ENCODE results near the gene PAX5. TPM values are rescaled to one million over a fixed set of nuclear protein-coding genes. Genes with fewer than 3 reads are reported as not detected.

Gene PAX5
- total RNA-seq, 1 donor from 2014 or later = 0.18 TPM

DNA sequence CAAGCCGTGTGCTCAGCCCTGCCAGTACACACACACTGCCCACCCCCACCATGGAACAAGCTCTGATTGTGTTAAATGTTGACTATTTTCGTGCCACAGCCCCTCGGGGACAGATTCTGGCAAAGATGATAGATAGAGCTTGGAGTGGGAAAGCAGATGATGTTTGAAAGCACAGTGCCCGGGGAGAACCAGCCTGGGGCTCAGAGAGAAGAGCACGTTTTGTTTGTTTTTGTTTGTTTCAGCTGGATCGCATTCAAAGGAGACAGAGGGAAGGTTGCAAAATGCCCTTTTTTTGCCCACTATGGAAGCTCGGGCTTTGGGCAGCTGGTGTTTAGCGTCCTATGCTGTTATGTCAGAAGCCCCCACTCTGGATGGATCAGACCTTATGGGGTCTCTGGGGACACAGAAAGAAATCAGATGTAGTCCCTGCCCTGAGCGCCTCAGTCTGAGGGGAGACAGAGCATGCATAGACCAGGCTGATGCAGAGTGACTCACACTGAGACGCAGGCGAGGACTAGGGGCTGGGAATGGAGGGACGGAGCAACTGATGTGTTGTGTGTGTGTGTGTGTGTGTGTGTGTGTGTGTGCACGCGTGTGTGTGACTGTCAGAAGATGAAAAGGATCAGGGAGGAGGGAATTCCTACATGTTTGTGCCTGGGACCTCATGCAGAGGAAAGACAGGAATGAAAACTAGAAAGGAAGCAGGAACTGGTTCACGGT lies 231.7 kb downstream of the PAX5 start:
- intact Hi-C loops (cut with DNase I) = no loop called here
- H3K4me1 ChIP-seq = no peaks in the 10 kb centered on the region
- H3K27me3 ChIP-seq (ENCODE audit: low read depth) = peaks cover 25% of the 10 kb centered on the region
- TF ChIP-seq, protein P1, sequence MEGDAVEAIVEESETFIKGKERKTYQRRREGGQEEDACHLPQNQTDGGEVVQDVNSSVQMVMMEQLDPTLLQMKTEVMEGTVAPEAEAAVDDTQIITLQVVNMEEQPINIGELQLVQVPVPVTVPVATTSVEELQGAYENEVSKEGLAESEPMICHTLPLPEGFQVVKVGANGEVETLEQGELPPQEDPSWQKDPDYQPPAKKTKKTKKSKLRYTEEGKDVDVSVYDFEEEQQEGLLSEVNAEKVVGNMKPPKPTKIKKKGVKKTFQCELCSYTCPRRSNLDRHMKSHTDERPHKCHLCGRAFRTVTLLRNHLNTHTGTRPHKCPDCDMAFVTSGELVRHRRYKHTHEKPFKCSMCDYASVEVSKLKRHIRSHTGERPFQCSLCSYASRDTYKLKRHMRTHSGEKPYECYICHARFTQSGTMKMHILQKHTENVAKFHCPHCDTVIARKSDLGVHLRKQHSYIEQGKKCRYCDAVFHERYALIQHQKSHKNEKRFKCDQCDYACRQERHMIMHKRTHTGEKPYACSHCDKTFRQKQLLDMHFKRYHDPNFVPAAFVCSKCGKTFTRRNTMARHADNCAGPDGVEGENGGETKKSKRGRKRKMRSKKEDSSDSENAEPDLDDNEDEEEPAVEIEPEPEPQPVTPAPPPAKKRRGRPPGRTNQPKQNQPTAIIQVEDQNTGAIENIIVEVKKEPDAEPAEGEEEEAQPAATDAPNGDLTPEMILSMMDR (IDR thresholded peaks at IDR 0.05) = no peak
- H3K36me3 ChIP-seq = no peaks in the 10 kb centered on the region
- DNase-seq (no peak), ATAC-seq (no peak)
- no peak overlapping the region for H3K27ac ChIP-seq
- no peaks in the 10 kb centered on the region for H3K9me3 ChIP-seq
- H3K4me3 ChIP-seq = no peak overlapping the region

DNA sequence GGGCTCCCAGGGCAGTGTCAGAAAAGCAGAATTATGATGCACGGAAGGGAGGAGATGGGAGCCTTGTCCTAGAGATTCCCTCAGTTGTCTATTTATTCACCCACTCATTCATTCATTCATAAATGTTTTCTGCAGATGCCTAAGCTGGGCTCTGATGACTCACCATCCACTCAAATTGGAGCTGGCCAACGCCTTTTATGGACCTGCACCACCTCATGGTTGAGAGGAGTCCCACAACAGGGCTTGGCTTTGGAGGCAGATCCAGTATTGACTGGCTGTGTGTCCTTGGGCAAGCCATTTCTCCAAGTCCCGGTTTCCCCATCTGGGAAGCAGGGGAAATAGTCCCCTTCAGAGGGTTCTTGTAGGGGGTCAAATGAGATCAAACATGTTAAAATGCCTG lies 233.6 kb downstream of the PAX5 start:
- TF ChIP-seq, protein P1 (IDR thresholded peaks at IDR 0.05) = no peak
- ATAC-seq = no peak
- no peak overlapping the region for H3K27ac ChIP-seq
- H3K36me3 ChIP-seq = no peaks in the 10 kb centered on the region
- H3K9me3 ChIP-seq = no peaks in the 10 kb centered on the region
- no peak for DNase-seq
- no peak overlapping the region for H3K4me3 ChIP-seq
- intact Hi-C loops (cut with DNase I) = no loop called here
- no peaks in the 10 kb centered on the region for H3K4me1 ChIP-seq
- H3K27me3 ChIP-seq (ENCODE audit: low read depth) = peaks cover 25% of the 10 kb centered on the region

DNA sequence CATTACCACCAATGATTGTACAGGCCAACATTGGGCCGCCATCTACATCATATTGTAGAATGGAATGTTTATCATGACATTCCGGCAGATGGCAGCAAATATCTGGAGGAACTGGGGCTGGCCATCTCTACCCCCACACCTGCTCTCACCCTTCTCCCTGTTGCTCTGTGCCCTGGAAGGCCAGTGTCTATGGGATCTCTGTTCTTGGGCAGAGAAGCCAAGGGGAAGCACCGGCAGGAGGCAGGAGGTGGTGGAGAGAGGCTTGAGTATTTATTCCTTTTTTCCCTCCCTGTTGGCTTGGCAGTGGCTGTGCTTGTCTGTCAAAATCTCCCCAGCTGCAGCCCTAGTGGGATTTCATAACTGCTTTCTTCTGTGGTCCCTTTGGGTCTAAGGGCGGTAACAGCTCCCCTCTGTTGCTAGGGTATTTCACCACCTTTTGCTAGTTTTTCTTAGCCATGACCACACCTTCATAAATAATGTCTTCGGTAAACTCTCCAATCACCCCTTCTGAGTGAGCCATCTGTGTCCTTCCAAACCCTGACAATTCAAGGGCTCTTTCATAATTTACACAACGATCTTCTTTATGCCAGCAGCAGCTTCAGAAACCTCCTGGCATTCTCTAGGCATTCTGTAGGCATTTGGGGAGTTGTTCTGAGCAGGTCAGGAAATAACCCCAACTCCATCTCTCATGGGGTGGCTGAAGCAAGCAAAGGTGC lies 235.6 kb downstream of the PAX5 start:
- no peak for DNase-seq
- intact Hi-C loops (cut with DNase I) = no loop called here

DNA sequence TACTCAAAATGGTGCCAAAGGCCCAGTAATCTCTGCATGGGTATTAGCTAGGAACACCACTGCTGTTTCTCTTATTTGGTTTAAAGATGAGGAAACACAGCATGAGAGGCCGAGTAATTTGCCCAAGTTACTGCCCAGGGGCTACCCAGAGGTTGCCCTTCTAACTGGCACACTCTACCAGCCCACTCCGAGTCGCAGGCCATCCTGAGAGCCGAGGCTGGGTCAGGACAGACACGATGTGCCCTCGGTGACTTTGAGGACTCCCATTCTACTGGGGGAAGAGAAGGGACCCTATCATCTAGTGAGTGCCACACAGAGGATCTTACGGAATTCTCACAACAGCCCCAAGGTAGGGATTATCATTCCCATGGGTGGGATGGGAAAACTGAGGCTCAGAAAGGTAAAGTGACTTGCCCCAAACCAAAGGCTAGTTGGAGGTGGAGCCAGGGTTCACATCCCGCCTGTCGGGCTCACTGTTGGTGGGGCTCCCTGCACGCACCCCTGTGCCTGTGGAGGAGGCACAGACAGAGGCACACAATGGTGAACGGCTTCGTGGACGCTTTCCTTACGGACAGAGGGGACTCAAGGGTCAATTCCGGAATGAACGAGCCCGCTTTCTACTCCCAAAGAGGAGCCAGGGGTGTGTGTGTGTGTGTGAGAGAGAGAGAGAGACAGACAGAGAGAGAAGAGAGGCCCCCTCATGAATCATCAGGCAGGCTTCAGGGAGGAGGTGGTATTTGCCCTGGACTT lies 236.4 kb downstream of the PAX5 start:
- ATAC-seq (no peak), DNase-seq (no peak)
- Histone ChIP-seq H3K9me3 (peaks cover 10% of the 10 kb centered on the region), H3K27me3 (ENCODE audit: low read depth) (peaks cover 16% of the 10 kb centered on the region), H3K27ac (no peak overlapping the region), H3K4me3 (no peak overlapping the region), H3K4me1 (no peaks in the 10 kb centered on the region), H3K36me3 (no peaks in the 10 kb centered on the region)
- TF ChIP-seq, protein P1 (IDR thresholded peaks at IDR 0.05) = no peak
- intact Hi-C loops (cut with DNase I) = no loop called here

More for the DNA sequence above, 235.6 kb downstream of the PAX5 start:
- Histone ChIP-seq H3K9me3 (peaks cover 5% of the 10 kb centered on the region), H3K27ac (no peak overlapping the region), H3K4me3 (no peak overlapping the region), H3K36me3 (no peaks in the 10 kb centered on the region), H3K4me1 (no peaks in the 10 kb centered on the region), H3K27me3 (ENCODE audit: low read depth) (peaks cover 24% of the 10 kb centered on the region)
- TF ChIP-seq, protein P1 (IDR thresholded peaks at IDR 0.05) = no peak
- ATAC-seq = no peak

DNA sequence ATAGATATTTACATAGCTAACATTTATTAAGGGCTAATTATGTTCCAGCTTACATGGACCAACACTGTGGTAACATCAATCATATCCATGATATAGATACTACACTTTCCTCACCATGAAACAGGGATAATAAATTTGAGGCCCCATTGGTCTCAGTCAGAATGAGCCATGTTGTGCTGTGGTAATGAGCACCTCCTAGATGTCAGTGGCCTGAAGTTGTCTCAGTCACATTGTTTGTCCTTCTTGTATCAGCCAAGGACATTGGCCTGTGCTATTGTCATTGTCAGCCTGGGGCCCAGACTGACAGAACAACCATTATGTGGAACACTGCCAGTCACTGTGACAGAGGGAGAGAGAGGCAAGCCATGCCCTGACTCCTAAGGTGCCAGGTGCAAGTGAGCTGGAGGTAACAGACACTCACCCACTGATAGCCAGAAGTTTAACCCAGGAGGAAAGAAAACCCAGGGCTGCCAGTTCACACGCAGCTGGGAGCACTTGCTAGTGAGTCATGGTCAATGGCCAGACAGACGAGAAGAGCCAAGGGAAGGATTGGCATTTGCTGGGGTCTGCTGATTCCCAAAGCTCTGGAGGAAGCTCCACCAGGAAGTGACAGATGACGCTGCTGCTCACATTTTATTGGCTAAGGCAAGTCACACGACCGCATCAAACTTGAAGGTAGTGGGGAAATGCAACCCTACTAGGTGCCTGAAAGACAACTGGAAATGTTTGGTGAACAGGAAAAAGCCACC lies 237.2 kb downstream of the PAX5 start:
- intact Hi-C loops (cut with DNase I) = no loop called here
- no peaks in the 10 kb centered on the region for H3K4me1 ChIP-seq
- H3K27me3 ChIP-seq (ENCODE audit: low read depth) = peaks cover 11% of the 10 kb centered on the region
- ATAC-seq (no peak), DNase-seq (no peak)
- H3K4me3 ChIP-seq = no peak overlapping the region
- H3K36me3 ChIP-seq = no peaks in the 10 kb centered on the region
- no peak overlapping the region for H3K27ac ChIP-seq
- H3K9me3 ChIP-seq = peaks cover 10% of the 10 kb centered on the region
- TF ChIP-seq, protein P1 (IDR thresholded peaks at IDR 0.05) = no peak

Data from lower lobe of right lung (tissue), 2 donors.